ENCODE results near the gene CAVIN2.

Gene CAVIN2

DNA sequence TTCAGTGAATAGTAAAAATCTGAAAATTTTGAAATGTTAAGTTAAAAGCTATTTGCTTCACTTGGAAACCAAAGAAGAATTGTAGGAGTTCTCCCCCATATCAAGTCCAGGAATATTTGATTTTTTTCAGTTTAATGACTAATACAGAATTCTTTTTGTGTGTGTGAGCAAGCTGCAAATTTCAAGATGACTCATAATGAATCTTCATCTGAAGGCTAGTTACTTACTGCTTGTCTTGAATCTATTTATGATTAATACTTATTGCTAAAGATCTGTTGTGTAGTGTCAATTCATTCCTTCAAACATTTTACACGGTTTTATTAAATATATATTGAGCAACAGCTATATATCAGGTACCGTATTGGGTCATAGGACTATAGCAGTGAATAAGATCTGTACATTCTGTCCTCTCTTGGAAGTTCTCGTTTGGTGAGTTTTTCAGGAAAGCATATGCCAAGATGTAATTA is 47.8 kb upstream of the CAVIN2 start:
- no peaks in the 10 kb centered on the region for H3K27me3 ChIP-seq (ENCODE audit: insufficient read depth, low read length)
- no peaks in the 10 kb centered on the region for H3K36me3 ChIP-seq (ENCODE audit: insufficient read depth, low read length)
- H3K27ac ChIP-seq (ENCODE audit: low read depth, low read length, poor library complexity, severe bottlenecking) = no peak overlapping the region
- no peaks in the 10 kb centered on the region for H3K79me2 ChIP-seq (ENCODE audit: insufficient read depth, low read length)
- no peaks in the 10 kb centered on the region for H4K20me1 ChIP-seq (ENCODE audit: insufficient read depth, low read length)
- no peak overlapping the region for H3K4me3 ChIP-seq (ENCODE audit: low read depth, low read length, poor library complexity, severe bottlenecking)
- H3K9me3 ChIP-seq (ENCODE audit: low read length) = no peaks in the 10 kb centered on the region
- H2AFZ ChIP-seq (ENCODE audit: low read length) = no peak overlapping the region
- H3K9me2 ChIP-seq (ENCODE audit: low read depth, low read length) = no peaks in the 10 kb centered on the region
- no peaks in the 10 kb centered on the region for H3K4me1 ChIP-seq (ENCODE audit: insufficient read depth, low read length, severe bottlenecking)
- H3K4me2 ChIP-seq (ENCODE audit: low read length) = no peak overlapping the region
- no peak overlapping the region for H3K9ac ChIP-seq (ENCODE audit: low read length)
- no peaks in the 10 kb centered on the region for H3F3A ChIP-seq (ENCODE audit: insufficient read depth, low read length)
- TF ChIP-seq EZH2 (IDR thresholded peaks at IDR 0.05; ENCODE audit: borderline replicate concordance, low read length) (no peak), CTCF (IDR thresholded peaks at IDR 0.05; ENCODE audit: low read length) (no peak)

GRCh38 chr2:191892391-191892790 is 45.5 kb upstream of the CAVIN2 start:
- Histone ChIP-seq H3K4me1 (ENCODE audit: insufficient read depth, low read length, severe bottlenecking) (no peaks in the 10 kb centered on the region), H4K20me1 (ENCODE audit: insufficient read depth, low read length) (no peaks in the 10 kb centered on the region), H3K4me2 (ENCODE audit: low read length) (no peak overlapping the region), H3K79me2 (ENCODE audit: insufficient read depth, low read length) (no peaks in the 10 kb centered on the region), H3K4me3 (ENCODE audit: low read depth, low read length, poor library complexity, severe bottlenecking) (no peak overlapping the region), H3F3A (ENCODE audit: insufficient read depth, low read length) (no peaks in the 10 kb centered on the region), H3K36me3 (ENCODE audit: insufficient read depth, low read length) (no peaks in the 10 kb centered on the region), H3K9me3 (ENCODE audit: low read length) (no peaks in the 10 kb centered on the region), H3K9me2 (ENCODE audit: low read depth, low read length) (no peaks in the 10 kb centered on the region), H3K27ac (ENCODE audit: low read depth, low read length, poor library complexity, severe bottlenecking) (no peak overlapping the region), H3K27me3 (ENCODE audit: insufficient read depth, low read length) (no peaks in the 10 kb centered on the region), H3K9ac (ENCODE audit: low read length) (no peak overlapping the region), H2AFZ (ENCODE audit: low read length) (no peak overlapping the region)
- TF ChIP-seq EZH2 (IDR thresholded peaks at IDR 0.05; ENCODE audit: borderline replicate concordance, low read length) (no peak), CTCF (IDR thresholded peaks at IDR 0.05; ENCODE audit: low read length) (no peak)

GRCh38 chr2:191891656-191892055 is 44.8 kb upstream of the CAVIN2 start:
- Histone ChIP-seq H3K27me3 (ENCODE audit: insufficient read depth, low read length) (no peaks in the 10 kb centered on the region), H3K9me2 (ENCODE audit: low read depth, low read length) (no peaks in the 10 kb centered on the region), H3K27ac (ENCODE audit: low read depth, low read length, poor library complexity, severe bottlenecking) (no peak overlapping the region), H4K20me1 (ENCODE audit: insufficient read depth, low read length) (no peaks in the 10 kb centered on the region), H3K9me3 (ENCODE audit: low read length) (no peaks in the 10 kb centered on the region), H3K4me2 (ENCODE audit: low read length) (no peak overlapping the region), H3K4me1 (ENCODE audit: insufficient read depth, low read length, severe bottlenecking) (no peaks in the 10 kb centered on the region), H3K79me2 (ENCODE audit: insufficient read depth, low read length) (no peaks in the 10 kb centered on the region), H3K4me3 (ENCODE audit: low read depth, low read length, poor library complexity, severe bottlenecking) (no peak overlapping the region), H3F3A (ENCODE audit: insufficient read depth, low read length) (no peaks in the 10 kb centered on the region), H3K36me3 (ENCODE audit: insufficient read depth, low read length) (no peaks in the 10 kb centered on the region), H2AFZ (ENCODE audit: low read length) (no peak overlapping the region), H3K9ac (ENCODE audit: low read length) (no peak overlapping the region)
- TF ChIP-seq EZH2 (IDR thresholded peaks at IDR 0.05; ENCODE audit: borderline replicate concordance, low read length) (no peak), CTCF (IDR thresholded peaks at IDR 0.05; ENCODE audit: low read length) (no peak)

Data from OCI-LY1 (cell line).